ENCODE data around the gene UPK2.

UPK2 gene

DNA sequence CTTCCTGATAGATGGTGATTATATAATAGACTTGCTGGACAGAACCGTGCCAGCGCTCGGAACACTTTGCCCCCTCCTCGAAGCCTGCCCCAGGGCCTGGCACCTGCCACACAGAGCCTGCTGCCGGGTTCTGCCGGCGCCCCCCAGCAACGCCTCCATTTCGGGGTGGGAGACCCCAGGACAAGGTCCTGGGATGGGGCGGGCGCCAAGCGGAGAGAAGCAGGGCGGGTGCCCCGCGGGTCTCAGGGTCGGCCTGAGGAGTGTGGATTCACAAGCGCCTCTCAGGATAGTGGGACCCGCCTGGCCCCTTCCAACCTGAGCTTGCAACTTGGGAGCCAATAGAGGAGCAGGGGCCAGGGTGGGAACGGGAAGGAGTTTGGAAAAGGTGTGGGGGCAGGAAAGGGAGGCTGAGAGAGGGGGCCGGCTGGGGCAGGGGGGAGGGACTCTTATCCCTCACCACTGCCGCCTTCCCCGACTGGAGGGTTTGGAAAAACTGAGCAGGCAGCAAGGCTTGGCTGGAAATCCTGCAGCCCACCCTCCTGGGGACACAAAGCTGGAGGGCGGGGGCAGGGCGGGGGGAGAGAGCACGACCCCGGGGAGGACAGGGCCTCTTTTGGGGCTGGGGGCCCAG is 27.1 kb upstream of the UPK2 start (continued):
- TF ChIP-seq, protein P1, sequence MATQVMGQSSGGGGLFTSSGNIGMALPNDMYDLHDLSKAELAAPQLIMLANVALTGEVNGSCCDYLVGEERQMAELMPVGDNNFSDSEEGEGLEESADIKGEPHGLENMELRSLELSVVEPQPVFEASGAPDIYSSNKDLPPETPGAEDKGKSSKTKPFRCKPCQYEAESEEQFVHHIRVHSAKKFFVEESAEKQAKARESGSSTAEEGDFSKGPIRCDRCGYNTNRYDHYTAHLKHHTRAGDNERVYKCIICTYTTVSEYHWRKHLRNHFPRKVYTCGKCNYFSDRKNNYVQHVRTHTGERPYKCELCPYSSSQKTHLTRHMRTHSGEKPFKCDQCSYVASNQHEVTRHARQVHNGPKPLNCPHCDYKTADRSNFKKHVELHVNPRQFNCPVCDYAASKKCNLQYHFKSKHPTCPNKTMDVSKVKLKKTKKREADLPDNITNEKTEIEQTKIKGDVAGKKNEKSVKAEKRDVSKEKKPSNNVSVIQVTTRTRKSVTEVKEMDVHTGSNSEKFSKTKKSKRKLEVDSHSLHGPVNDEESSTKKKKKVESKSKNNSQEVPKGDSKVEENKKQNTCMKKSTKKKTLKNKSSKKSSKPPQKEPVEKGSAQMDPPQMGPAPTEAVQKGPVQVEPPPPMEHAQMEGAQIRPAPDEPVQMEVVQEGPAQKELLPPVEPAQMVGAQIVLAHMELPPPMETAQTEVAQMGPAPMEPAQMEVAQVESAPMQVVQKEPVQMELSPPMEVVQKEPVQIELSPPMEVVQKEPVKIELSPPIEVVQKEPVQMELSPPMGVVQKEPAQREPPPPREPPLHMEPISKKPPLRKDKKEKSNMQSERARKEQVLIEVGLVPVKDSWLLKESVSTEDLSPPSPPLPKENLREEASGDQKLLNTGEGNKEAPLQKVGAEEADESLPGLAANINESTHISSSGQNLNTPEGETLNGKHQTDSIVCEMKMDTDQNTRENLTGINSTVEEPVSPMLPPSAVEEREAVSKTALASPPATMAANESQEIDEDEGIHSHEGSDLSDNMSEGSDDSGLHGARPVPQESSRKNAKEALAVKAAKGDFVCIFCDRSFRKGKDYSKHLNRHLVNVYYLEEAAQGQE (tag by site-specific recombination; IDR thresholded peaks at IDR 0.05), result peak; percentile 59; the same call in 1 of the 2 replicates
- TF ChIP-seq ZSCAN23 (tag by site-specific recombination; IDR thresholded peaks at IDR 0.05) (no peak), EGR2 (tag by site-specific recombination; IDR thresholded peaks at IDR 0.05; ENCODE audit: low read depth) (no peak), ZSCAN16 (tag by site-specific recombination; IDR thresholded peaks at IDR 0.05) (no peak), SCRT1 (tag by site-specific recombination; IDR thresholded peaks at IDR 0.05; ENCODE audit: borderline replicate concordance) (no peak), HOXD13 (CRISPR knock-in tag; IDR thresholded peaks at IDR 0.05; ENCODE audit: borderline replicate concordance) (no peak), ZNF335 (tag by site-specific recombination; conservative IDR thresholded peaks at IDR 0.05) (no peak), GLIS2 (tag by site-specific recombination; IDR thresholded peaks at IDR 0.05) (peak; percentile 8; the same call in 1 of the 2 replicates), ZFP37 (tag by site-specific recombination; IDR thresholded peaks at IDR 0.05) (no peak), ZNF292 (tag by site-specific recombination; IDR thresholded peaks at IDR 0.05; ENCODE audit: borderline replicate concordance, low read depth) (no peak), ZNF626 (tag by site-specific recombination; IDR thresholded peaks at IDR 0.05) (no peak), ZNF146 (tag by site-specific recombination; IDR thresholded peaks at IDR 0.05) (no peak), KLF10 (tag by site-specific recombination; IDR thresholded peaks at IDR 0.05) (no peak), ZSCAN30 (tag by site-specific recombination; IDR thresholded peaks at IDR 0.05) (no peak), ZNF791 (tag by site-specific recombination; IDR thresholded peaks at IDR 0.05) (no peak), ZNF239 (tag by site-specific recombination; IDR thresholded peaks at IDR 0.05) (no peak), ZIC2 (tag by site-specific recombination; IDR thresholded peaks at IDR 0.05) (no peak), ZBTB17 (tag by site-specific recombination; IDR thresholded peaks at IDR 0.05) (no peak), ZNF155 (tag by site-specific recombination; IDR thresholded peaks at IDR 0.05) (no peak), ZNF184 (tag by site-specific recombination; IDR thresholded peaks at IDR 0.05) (no peak), ZNF558 (tag by site-specific recombination; IDR thresholded peaks at IDR 0.05) (no peak), ZNF501 (tag by site-specific recombination; IDR thresholded peaks at IDR 0.05) (no peak), SP7 (tag by site-specific recombination; IDR thresholded peaks at IDR 0.05) (no peak), ZNF473 (tag by site-specific recombination; IDR thresholded peaks at IDR 0.05) (no peak), ZFP69B (tag by site-specific recombination; IDR thresholded peaks at IDR 0.05) (peak; percentile 88), ZBTB21 (tag by site-specific recombination; IDR thresholded peaks at IDR 0.05) (no peak)
- TF ChIP-seq, protein P2, sequence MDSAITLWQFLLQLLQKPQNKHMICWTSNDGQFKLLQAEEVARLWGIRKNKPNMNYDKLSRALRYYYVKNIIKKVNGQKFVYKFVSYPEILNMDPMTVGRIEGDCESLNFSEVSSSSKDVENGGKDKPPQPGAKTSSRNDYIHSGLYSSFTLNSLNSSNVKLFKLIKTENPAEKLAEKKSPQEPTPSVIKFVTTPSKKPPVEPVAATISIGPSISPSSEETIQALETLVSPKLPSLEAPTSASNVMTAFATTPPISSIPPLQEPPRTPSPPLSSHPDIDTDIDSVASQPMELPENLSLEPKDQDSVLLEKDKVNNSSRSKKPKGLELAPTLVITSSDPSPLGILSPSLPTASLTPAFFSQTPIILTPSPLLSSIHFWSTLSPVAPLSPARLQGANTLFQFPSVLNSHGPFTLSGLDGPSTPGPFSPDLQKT (IDR thresholded peaks at IDR 0.05; ENCODE audit: borderline replicate concordance, low read depth, low read length), result no peak
- TF ChIP-seq, protein P3, sequence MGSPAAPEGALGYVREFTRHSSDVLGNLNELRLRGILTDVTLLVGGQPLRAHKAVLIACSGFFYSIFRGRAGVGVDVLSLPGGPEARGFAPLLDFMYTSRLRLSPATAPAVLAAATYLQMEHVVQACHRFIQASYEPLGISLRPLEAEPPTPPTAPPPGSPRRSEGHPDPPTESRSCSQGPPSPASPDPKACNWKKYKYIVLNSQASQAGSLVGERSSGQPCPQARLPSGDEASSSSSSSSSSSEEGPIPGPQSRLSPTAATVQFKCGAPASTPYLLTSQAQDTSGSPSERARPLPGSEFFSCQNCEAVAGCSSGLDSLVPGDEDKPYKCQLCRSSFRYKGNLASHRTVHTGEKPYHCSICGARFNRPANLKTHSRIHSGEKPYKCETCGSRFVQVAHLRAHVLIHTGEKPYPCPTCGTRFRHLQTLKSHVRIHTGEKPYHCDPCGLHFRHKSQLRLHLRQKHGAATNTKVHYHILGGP (tag by site-specific recombination; IDR thresholded peaks at IDR 0.05), result no peak
- TF ChIP-seq, protein P4, sequence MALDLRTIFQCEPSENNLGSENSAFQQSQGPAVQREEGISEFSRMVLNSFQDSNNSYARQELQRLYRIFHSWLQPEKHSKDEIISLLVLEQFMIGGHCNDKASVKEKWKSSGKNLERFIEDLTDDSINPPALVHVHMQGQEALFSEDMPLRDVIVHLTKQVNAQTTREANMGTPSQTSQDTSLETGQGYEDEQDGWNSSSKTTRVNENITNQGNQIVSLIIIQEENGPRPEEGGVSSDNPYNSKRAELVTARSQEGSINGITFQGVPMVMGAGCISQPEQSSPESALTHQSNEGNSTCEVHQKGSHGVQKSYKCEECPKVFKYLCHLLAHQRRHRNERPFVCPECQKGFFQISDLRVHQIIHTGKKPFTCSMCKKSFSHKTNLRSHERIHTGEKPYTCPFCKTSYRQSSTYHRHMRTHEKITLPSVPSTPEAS (tag by site-specific recombination; IDR thresholded peaks at IDR 0.05), result no peak
- TF ChIP-seq, protein P5, sequence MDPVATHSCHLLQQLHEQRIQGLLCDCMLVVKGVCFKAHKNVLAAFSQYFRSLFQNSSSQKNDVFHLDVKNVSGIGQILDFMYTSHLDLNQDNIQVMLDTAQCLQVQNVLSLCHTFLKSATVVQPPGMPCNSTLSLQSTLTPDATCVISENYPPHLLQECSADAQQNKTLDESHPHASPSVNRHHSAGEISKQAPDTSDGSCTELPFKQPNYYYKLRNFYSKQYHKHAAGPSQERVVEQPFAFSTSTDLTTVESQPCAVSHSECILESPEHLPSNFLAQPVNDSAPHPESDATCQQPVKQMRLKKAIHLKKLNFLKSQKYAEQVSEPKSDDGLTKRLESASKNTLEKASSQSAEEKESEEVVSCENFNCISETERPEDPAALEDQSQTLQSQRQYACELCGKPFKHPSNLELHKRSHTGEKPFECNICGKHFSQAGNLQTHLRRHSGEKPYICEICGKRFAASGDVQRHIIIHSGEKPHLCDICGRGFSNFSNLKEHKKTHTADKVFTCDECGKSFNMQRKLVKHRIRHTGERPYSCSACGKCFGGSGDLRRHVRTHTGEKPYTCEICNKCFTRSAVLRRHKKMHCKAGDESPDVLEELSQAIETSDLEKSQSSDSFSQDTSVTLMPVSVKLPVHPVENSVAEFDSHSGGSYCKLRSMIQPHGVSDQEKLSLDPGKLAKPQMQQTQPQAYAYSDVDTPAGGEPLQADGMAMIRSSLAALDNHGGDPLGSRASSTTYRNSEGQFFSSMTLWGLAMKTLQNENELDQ (tag by site-specific recombination; IDR thresholded peaks at IDR 0.05; ENCODE audit: low read depth), result no peak
- TF ChIP-seq, protein P6, sequence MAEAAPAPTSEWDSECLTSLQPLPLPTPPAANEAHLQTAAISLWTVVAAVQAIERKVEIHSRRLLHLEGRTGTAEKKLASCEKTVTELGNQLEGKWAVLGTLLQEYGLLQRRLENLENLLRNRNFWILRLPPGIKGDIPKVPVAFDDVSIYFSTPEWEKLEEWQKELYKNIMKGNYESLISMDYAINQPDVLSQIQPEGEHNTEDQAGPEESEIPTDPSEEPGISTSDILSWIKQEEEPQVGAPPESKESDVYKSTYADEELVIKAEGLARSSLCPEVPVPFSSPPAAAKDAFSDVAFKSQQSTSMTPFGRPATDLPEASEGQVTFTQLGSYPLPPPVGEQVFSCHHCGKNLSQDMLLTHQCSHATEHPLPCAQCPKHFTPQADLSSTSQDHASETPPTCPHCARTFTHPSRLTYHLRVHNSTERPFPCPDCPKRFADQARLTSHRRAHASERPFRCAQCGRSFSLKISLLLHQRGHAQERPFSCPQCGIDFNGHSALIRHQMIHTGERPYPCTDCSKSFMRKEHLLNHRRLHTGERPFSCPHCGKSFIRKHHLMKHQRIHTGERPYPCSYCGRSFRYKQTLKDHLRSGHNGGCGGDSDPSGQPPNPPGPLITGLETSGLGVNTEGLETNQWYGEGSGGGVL (tag by site-specific recombination; IDR thresholded peaks at IDR 0.05), result peak; percentile 40

All from HEK293 (cell line).